ENCODE data around the gene C6orf136. TPM values are rescaled to one million over a fixed set of nuclear protein-coding genes. Genes with fewer than 3 reads are reported as not detected.
A peak's percentile ranks its signal among the peaks of the same experiment; 100 is the strongest.

Gene C6orf136
- total and polyA plus RNA-seq, 10 of the 15 experiments (the other 5 are each of a cell fraction or from before 2014, with no cell fraction given), result 5.2 to 24.1 (median 14.9) TPM

DNA sequence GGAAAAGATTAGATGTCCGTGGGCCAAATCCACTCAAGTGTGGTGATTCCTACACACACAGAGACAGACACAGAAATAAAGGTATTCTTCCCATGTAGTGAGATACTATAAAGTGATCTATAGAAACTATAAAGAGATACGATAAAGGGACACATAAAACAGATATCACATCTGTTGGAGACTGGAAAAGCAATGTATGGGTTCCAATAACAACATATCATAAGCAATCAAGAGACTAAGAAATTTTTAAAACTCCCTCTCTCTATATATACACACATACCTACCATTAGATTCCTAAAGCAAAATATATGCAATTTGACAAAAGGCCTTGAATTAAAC lies 35.1 kb upstream of the C6orf136 start (continued):
- TF ChIP-seq, protein P1, sequence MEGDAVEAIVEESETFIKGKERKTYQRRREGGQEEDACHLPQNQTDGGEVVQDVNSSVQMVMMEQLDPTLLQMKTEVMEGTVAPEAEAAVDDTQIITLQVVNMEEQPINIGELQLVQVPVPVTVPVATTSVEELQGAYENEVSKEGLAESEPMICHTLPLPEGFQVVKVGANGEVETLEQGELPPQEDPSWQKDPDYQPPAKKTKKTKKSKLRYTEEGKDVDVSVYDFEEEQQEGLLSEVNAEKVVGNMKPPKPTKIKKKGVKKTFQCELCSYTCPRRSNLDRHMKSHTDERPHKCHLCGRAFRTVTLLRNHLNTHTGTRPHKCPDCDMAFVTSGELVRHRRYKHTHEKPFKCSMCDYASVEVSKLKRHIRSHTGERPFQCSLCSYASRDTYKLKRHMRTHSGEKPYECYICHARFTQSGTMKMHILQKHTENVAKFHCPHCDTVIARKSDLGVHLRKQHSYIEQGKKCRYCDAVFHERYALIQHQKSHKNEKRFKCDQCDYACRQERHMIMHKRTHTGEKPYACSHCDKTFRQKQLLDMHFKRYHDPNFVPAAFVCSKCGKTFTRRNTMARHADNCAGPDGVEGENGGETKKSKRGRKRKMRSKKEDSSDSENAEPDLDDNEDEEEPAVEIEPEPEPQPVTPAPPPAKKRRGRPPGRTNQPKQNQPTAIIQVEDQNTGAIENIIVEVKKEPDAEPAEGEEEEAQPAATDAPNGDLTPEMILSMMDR (IDR thresholded peaks at IDR 0.05 in 2 of 3, conservative IDR thresholded peaks at IDR 0.05 in 1 of 3; ENCODE audit: control insufficient read depth in 2 of 3, extremely low read depth in 1 of 3, insufficient read depth in 1 of 3, low read depth in 3 of 3, low read length in 3 of 3), result no peak

DNA sequence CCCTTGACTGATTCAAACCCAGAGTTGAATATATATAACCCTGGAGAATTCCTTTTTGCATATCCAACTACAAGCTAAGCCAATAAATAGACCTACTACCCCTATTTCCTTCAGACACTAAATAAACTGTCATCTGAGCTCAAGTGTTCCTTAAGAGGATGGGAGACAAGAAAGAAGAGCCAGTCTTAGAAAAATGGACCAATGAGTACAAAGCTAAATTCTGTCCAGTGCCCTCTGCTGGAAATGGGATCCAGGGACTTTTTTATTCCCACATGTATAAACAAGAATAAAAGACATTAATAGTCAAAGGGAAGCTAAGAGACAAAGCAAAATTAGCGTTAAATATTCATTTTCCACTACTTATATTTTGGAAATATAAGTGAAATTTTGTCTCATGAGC lies 34.7 kb upstream of the C6orf136 start:
- ChIA-PET SMC1A (ENCODE audit: uncharacterized antibody, unreplicated experiment) (interaction anchor here (1.6 to 3.5 kb wide), 7 partner anchors 12 to 129 kb away, joined by 3 to 16 read pairs (median 7); no protein-coding TSS in a partner anchor), RAD21 (ENCODE audit: unreplicated experiment) (interaction anchor here (0.9 to 2.2 kb wide), 4 partner anchors 41 to 130 kb away, joined by 3 to 7 read pairs (median 6); partner anchors contain the start of gene ABCF1), CTCF (interaction anchor here (1.0 to 4.2 kb wide), 12 partner anchors 7 to 130 kb away, joined by 3 to 41 read pairs (median 11); partner anchors contain the start of gene DHX16), POLR2A (interaction anchor here (0.6 to 2.0 kb wide), 9 partner anchors 11 to 534 kb away, joined by 3 to 11 read pairs (median 6); partner anchors contain the start of genes C6orf136, GNL1 and PRR3)
- DNase-seq (ENCODE audit: low read depth, low spot score) (no peak), ATAC-seq (no peak), FAIRE-seq (no peak)
- H3K27me3 ChIP-seq (replicated peaks in 1 of 2; ENCODE audit: control insufficient read depth in 2 of 2, insufficient read depth in 2 of 2, low read length in 1 of 2), result no peaks in the 10 kb centered on the region
- H3K4me1 ChIP-seq (ENCODE audit: control insufficient read depth, insufficient read depth, low read length), result peaks cover 3% of the 10 kb centered on the region
- in situ Hi-C loops (cut with MboI) (no loop called here), intact Hi-C loops (cut with micrococcal nuclease; ENCODE audit: unreplicated experiment) (no loop called here)
- H3K36me3 ChIP-seq (ENCODE audit: control insufficient read depth in 2 of 2, insufficient read depth in 2 of 2, low read length in 1 of 2), result peaks cover 3 to 53% of the 10 kb centered on the region in 2 experiments
- no peak overlapping the region for H3K4me3 ChIP-seq
- TF ChIP-seq, protein P2, sequence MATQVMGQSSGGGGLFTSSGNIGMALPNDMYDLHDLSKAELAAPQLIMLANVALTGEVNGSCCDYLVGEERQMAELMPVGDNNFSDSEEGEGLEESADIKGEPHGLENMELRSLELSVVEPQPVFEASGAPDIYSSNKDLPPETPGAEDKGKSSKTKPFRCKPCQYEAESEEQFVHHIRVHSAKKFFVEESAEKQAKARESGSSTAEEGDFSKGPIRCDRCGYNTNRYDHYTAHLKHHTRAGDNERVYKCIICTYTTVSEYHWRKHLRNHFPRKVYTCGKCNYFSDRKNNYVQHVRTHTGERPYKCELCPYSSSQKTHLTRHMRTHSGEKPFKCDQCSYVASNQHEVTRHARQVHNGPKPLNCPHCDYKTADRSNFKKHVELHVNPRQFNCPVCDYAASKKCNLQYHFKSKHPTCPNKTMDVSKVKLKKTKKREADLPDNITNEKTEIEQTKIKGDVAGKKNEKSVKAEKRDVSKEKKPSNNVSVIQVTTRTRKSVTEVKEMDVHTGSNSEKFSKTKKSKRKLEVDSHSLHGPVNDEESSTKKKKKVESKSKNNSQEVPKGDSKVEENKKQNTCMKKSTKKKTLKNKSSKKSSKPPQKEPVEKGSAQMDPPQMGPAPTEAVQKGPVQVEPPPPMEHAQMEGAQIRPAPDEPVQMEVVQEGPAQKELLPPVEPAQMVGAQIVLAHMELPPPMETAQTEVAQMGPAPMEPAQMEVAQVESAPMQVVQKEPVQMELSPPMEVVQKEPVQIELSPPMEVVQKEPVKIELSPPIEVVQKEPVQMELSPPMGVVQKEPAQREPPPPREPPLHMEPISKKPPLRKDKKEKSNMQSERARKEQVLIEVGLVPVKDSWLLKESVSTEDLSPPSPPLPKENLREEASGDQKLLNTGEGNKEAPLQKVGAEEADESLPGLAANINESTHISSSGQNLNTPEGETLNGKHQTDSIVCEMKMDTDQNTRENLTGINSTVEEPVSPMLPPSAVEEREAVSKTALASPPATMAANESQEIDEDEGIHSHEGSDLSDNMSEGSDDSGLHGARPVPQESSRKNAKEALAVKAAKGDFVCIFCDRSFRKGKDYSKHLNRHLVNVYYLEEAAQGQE (IDR thresholded peaks at IDR 0.05; ENCODE audit: low read depth, low read length), result no peak
- TF ChIP-seq, protein P1 (IDR thresholded peaks at IDR 0.05 in 2 of 3, conservative IDR thresholded peaks at IDR 0.05 in 1 of 3; ENCODE audit: control insufficient read depth in 2 of 3, extremely low read depth in 1 of 3, insufficient read depth in 1 of 3, low read depth in 3 of 3, low read length in 3 of 3), result peak in 1 of 3 experiments; percentile 8; a peak in 1 of 6 replicates
- H3K27ac ChIP-seq (ENCODE audit: control insufficient read depth, insufficient read depth), result no peak overlapping the region
- no TSS peak for BruUV-seq (replicated peaks)
- no peaks in the 10 kb centered on the region; the same call in 2 of the 3 replicates for H3K9me3 ChIP-seq (replicated peaks; ENCODE audit: control insufficient read depth, insufficient read depth, low read length)
- 100% methylated on average over 1 of the region's 1 CpG for WGBS (ENCODE audit: insufficient coverage, insufficient replicate concordance, low lambda C conversion rate, missing lambda C conversion rate)
- H3K9ac ChIP-seq (ENCODE audit: control insufficient read depth, insufficient read depth, low read length), result no peak overlapping the region
- H4K20me1 ChIP-seq (ENCODE audit: control insufficient read depth, insufficient read depth), result 0 out of 2 replicates have a peak, but pooled peaks cover 8% of the 10 kb centered on the region
- peaks cover 39% of the 10 kb centered on the region for H3K79me2 ChIP-seq (ENCODE audit: control insufficient read depth, insufficient read depth, low read length)
- no peak overlapping the region for H2AFZ ChIP-seq (ENCODE audit: control insufficient read depth, low read depth, low read length)
- H3K4me2 ChIP-seq (ENCODE audit: control insufficient read depth, insufficient read depth), result peak overlapping the region; percentile 39
